Activated naive CD8-positive, alpha-beta T cell treated with anti-CD3 and anti-CD28 coated beads, Interleukin-2, amount 50 U/mL, for 16 hours (primary cell): Measurements from ENCODE around the gene TASP1.
"Not testable (repeated sequence)": the region's sequence is repeated elsewhere in the genome, so short reads cannot be mapped to it uniquely, and the experiment has no call there.

Experiments used
- DNase-seq: peaks from one replicate; pipeline ENCODE4 v3.0.0-alpha.2; 2020; ENCODE audit warnings: low read depth, low spot score

The TASP1 gene

GRCh38 chr20:13401596-13401995 is 237.1 kb downstream of the TASP1 start:
- DNase-seq: no peak

GRCh38 chr20:13400453-13400852 is 238.3 kb downstream of the TASP1 start:
- no peak for DNase-seq

- DNase-seq: no peak
Observed at GRCh38 chr20:13397300-13397724, 241.4 kb downstream of the TASP1 start.

- DNase-seq: no peak
Observed at GRCh38 chr20:13396826-13397225, 241.9 kb downstream of the TASP1 start.

- DNase-seq: no peak
Observed at GRCh38 chr20:13396022-13396421, 242.7 kb downstream of the TASP1 start.

- DNase-seq: no peak
Observed at GRCh38 chr20:13395232-13395631, 243.5 kb downstream of the TASP1 start.

GRCh38 chr20:13392391-13392790 is 246.3 kb downstream of the TASP1 start:
- no peak for DNase-seq

GRCh38 chr20:13389115-13389514 is 249.6 kb downstream of the TASP1 start:
- no peak for DNase-seq

GRCh38 chr20:13384132-13384531 is 254.6 kb downstream of the TASP1 start:
- no peak for DNase-seq

GRCh38 chr20:13382786-13383185 is 255.9 kb downstream of the TASP1 start:
- no peak for DNase-seq

- DNase-seq: not testable (repeated sequence)
Observed at GRCh38 chr20:13380497-13381229, 258.1 kb downstream of the TASP1 start.

- no peak for DNase-seq
Observed at GRCh38 chr20:13373400-13373799, 265.3 kb downstream of the TASP1 start.

- DNase-seq: no peak
Observed at GRCh38 chr20:13364278-13365170, 274.2 kb downstream of the TASP1 start.

GRCh38 chr20:13363473-13363872 is 275.3 kb downstream of the TASP1 start:
- DNase-seq: no peak

GRCh38 chr20:13362165-13362564 is 276.6 kb downstream of the TASP1 start:
- DNase-seq: not testable (repeated sequence)

- not testable (repeated sequence) for DNase-seq
Observed at GRCh38 chr20:13358936-13359335, 279.8 kb downstream of the TASP1 start.

GRCh38 chr20:13357782-13358181 is 280.9 kb downstream of the TASP1 start:
- DNase-seq: not testable (repeated sequence)

- DNase-seq: no peak
Observed at GRCh38 chr20:13356591-13356990, 282.1 kb downstream of the TASP1 start.

- DNase-seq: no peak
Observed at GRCh38 chr20:13355941-13356486, 282.7 kb downstream of the TASP1 start.

GRCh38 chr20:13355411-13355810 is 283.3 kb downstream of the TASP1 start:
- DNase-seq: no peak

GRCh38 chr20:13353261-13353945 is 285.3 kb downstream of the TASP1 start:
- no peak for DNase-seq

- no peak for DNase-seq
Observed at GRCh38 chr20:13349235-13349604, 289.5 kb downstream of the TASP1 start.
